ENCODE measurements around the gene MLF2. TPM values are rescaled to one million over a fixed set of nuclear protein-coding genes. Genes with fewer than 3 reads are reported as not detected.

The MLF2 gene
- total and polyA plus RNA-seq, 2 of the 13 experiments (the other 11 are each of a cell fraction or from before 2014, with no cell fraction given) = 88.1 to 167 TPM

DNA sequence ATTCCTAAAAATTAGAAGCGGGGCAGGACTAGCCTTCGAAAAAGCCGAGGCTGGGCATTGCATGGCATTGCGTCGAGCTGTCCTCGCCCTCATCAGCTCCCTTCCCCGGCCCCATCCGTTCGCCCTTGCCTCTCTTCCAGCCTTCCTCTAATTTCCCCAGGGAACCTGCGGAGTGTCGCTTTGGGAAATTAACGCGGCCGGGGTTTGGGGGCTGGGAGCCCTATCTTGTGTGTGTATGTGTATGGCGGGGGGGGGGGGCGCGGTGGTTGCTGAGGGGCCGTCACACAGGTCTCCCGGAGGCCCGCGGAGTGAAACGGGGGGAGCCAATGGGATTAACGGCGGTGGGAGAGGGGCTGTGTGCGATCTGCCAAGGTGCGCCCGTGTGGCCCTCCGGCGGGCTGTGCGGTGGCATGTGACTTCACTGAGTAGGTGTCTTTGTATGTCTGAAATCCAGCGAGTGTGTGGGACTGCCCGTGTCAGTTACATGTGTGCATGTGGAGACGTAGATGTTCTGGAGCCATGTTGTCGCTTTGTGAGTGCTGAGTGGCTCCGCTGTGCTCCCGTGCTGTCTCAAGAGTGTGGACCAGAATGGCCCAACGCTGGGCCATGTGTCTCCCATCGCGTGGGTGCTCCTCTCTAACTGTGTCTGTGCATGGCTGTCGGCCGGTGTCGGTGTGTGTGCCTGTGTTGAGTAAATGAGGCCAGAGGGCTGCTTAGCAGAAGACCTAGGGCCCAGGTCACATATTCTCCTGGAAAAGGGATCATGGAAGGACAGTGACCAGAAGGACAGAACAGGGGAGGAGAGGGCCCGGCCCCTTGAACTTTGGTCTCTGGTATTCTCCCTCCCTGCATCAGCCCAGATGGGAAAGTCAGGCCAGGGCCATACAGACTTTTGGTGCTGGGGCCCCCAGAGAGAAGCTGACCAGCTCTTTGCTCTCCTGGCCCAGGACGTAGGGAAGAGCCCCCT, 14.7 kb upstream of the MLF2 start (continued):
- no peak for TF ChIP-seq RBAK (CRISPR knock-in tag; IDR thresholded peaks at IDR 0.05)
- TF ChIP-seq ZNF672 (CRISPR knock-in tag; IDR thresholded peaks at IDR 0.05) = no peak
- TF ChIP-seq NR2F1 (CRISPR knock-in tag; IDR thresholded peaks at IDR 0.05) = peak in 1 of 2 experiments; percentile 25; a peak in 1 of 4 replicates
- TF ChIP-seq KLF16 (CRISPR knock-in tag; IDR thresholded peaks at IDR 0.05) = peak in 1 of 2 experiments; percentile 41; a peak in 1 of 4 replicates
- no peak for TF ChIP-seq ZNF776 (CRISPR knock-in tag; IDR thresholded peaks at IDR 0.05)
- peak; percentile 65; the same call in 1 of the 2 replicates for TF ChIP-seq FOXC1 (CRISPR knock-in tag; IDR thresholded peaks at IDR 0.05; ENCODE audit: borderline replicate concordance)
- no peak for TF ChIP-seq KLF9 (CRISPR knock-in tag; IDR thresholded peaks at IDR 0.05; ENCODE audit: low read depth)
- no peak; the same call in 1 of the 2 replicates for TF ChIP-seq KDM2A (CRISPR knock-in tag; IDR thresholded peaks at IDR 0.05; ENCODE audit: borderline replicate concordance, low read depth)
- no peak for TF ChIP-seq ZNF589 (CRISPR knock-in tag; conservative IDR thresholded peaks at IDR 0.05)
- no peak; the same call in 1 of the 2 replicates for TF ChIP-seq ZNF790 (CRISPR knock-in tag; IDR thresholded peaks at IDR 0.05; ENCODE audit: borderline replicate concordance)
- TF ChIP-seq POLR2A (IDR thresholded peaks at IDR 0.05; ENCODE audit: insufficient read depth in 1 of 2, low read depth in 2 of 2, low read length in 2 of 2) = peak in 1 of 2 experiments; percentile 67; a peak in 2 of 4 replicates
- TF ChIP-seq, protein P1, sequence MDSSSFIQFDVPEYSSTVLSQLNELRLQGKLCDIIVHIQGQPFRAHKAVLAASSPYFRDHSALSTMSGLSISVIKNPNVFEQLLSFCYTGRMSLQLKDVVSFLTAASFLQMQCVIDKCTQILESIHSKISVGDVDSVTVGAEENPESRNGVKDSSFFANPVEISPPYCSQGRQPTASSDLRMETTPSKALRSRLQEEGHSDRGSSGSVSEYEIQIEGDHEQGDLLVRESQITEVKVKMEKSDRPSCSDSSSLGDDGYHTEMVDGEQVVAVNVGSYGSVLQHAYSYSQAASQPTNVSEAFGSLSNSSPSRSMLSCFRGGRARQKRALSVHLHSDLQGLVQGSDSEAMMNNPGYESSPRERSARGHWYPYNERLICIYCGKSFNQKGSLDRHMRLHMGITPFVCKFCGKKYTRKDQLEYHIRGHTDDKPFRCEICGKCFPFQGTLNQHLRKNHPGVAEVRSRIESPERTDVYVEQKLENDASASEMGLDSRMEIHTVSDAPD (CRISPR knock-in tag; IDR thresholded peaks at IDR 0.05) = no peak
- TF ChIP-seq ISL2 (CRISPR knock-in tag; IDR thresholded peaks at IDR 0.05) = peak; percentile 54; the same call in 1 of the 2 replicates
- peak; percentile 34; the same call in 1 of the 2 replicates for TF ChIP-seq MTA1 (CRISPR knock-in tag; IDR thresholded peaks at IDR 0.05; ENCODE audit: borderline replicate concordance)
- TF ChIP-seq, protein P2, sequence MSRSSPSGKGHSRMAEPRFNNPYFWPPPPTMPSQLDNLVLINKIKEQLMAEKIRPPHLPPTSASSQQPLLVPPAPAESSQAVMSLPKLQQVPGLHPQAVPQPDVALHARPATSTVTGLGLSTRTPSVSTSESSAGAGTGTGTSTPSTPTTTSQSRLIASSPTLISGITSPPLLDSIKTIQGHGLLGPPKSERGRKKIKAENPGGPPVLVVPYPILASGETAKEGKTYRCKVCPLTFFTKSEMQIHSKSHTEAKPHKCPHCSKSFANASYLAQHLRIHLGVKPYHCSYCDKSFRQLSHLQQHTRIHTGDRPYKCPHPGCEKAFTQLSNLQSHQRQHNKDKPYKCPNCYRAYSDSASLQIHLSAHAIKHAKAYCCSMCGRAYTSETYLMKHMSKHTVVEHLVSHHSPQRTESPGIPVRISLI (CRISPR knock-in tag; IDR thresholded peaks at IDR 0.05; ENCODE audit: borderline replicate concordance) = no peak
- no peak for TF ChIP-seq ZNF180 (CRISPR knock-in tag; IDR thresholded peaks at IDR 0.05; ENCODE audit: borderline replicate concordance, low read depth)
- no peak for TF ChIP-seq NONO (IDR thresholded peaks at IDR 0.05)
- TF ChIP-seq NONO (CRISPR knock-in tag; conservative IDR thresholded peaks at IDR 0.05) = peak; percentile 57; the same call in 1 of the 2 replicates
- no peak; the same call in 1 of the 2 replicates for TF ChIP-seq MAZ (IDR thresholded peaks at IDR 0.05; ENCODE audit: borderline replicate concordance, low read depth, low read length)
- TF ChIP-seq MAZ (CRISPR knock-in tag; IDR thresholded peaks at IDR 0.05; ENCODE audit: low read depth) = peak; percentile 46; the same call in 1 of the 2 replicates
- no peak for TF ChIP-seq ZNF484 (CRISPR knock-in tag; IDR thresholded peaks at IDR 0.05; ENCODE audit: borderline replicate concordance, low read depth)
